Hematopoietic multipotent progenitor cell treated with erythropoietin and hydrocortisone succinate and interleukin-3 and kit ligand, for 17 days (in vitro differentiated cells): ENCODE data around the gene SMYD3.

Source experiments
- DNase-seq: peaks from one replicate; pipeline ENCODE4 v3.0.0-alpha.2; 2015; ENCODE audit warnings: low spot score

The SMYD3 gene

DNA sequence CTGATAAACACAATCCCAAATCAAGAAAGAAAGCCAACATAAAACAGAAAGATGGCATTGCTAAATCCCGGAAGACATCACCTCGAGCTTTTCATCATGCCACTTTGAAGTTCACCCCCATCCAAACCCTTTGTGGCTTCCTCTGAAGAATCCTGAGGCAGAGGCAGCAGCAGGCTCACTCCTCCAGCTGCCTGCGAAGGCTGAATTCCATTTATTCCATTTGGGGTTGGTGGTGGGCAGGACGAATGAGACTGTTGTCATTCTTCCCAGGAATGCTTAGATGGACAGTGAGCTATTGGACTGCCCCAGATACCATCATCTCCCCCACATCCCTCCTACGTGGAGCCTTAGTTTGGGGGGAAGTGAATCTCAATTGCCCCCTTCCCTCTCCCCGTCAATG is 437.5 kb downstream of the SMYD3 start:
- no peak for DNase-seq

DNA sequence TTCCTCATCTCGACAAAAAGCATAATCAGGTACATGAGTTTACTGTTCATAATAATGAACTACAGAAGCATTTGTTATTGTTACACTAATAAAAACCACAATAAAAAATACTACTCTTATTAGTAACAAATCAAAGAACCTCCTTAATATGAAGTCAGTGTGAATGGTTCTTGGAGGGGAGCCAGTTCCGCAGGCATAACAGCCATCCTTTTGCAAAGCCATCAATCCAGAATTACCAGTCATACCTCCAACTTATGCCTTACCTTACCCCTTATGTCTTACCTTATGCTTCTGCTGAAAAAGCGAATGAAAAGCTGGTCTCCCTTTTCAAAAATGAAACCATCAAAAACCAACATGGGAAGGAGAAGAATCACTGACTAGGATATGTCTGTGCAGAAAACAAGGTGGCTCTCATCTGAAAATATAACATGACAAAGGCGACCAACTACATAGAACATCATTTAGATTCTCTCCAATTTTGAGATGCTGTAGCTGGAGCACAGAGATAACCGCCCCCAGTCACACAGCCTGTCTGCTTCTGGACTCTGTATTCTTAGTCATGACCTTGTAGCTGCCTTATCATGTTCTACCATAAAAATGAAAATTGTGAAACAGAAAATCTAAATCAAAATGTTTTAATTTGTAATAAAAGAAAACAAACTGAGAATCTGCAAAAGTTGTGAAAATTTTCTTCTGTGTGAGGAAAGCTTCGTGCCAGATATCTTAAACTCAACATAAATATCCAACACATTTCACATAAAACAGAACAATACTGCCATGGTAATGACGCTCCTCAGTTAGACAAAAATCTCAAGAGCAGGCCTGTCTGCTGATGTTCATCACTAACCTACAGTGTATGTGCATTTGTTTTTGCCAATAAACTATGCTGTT is 438.2 kb downstream of the SMYD3 start:
- no peak for DNase-seq

DNA sequence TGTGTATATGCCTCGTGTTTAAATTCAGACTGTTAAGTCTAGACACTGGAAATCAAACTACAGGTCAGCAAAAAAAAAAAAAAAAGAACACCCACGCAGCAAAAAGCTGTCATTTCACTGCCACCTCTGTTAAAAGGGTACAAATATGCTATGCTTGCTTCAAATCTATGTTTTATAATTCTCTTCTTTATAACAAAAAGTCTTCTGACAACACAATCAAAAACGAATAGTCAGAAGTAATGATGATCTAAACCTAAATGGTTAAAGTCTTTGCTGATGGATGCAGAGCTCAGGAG is 438.9 kb downstream of the SMYD3 start:
- no peak for DNase-seq

DNA sequence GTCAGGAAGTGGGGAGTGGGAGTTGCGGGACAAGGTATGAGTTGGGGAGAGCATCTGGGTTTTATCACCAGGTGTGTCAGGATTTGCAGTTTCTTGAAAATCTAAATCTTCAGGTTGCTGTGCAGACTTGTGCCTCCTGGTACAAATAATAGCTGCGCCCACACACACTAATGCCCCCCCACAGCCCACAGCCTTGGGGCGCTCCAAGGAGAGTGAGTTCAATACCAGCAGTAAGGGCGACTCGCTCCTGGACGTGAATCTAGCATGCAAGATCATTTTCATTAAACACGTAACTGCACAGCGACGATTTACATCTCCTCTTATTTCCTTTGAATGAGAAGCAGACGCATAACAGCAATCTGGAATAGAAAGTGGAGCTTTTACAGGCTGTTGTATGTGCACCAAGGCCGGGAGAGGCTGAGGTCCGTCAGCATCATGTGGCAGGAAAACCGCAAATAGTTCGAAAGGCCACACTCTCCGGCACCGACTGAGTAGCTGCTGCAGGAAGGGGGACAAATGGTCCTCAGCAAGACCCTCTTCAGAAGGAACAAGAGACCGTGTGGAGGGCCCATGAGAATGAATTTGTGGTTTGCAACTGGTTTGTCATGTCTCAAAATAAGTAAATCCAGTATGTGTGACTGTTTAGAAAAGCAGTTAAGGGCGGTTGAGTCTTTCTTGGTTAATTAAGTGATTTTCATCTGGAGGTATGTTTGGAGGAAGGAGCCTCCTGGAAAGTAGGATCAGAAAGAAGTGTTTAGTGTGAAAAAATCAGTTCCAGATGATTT is 439.5 kb downstream of the SMYD3 start:
- no peak for DNase-seq

DNA sequence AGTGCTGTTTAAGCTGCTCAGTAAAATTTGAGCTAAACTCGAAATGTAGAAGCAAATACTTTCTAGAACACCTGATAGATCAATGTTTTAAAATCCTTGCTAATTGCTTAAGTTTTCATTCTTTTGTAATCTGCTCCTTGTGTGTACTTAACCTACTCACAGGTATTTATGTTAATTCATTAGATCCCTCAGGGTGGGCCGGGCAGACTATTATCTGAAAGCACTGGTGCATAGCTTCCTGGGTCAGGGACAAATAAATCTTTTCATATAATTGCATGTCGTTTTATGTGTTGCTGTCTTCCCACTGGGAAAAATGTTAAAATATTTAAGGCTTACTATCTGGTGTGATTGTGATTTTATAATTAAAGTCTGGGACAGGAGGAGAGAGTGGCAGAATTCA is 440.5 kb downstream of the SMYD3 start:
- no peak for DNase-seq

DNA sequence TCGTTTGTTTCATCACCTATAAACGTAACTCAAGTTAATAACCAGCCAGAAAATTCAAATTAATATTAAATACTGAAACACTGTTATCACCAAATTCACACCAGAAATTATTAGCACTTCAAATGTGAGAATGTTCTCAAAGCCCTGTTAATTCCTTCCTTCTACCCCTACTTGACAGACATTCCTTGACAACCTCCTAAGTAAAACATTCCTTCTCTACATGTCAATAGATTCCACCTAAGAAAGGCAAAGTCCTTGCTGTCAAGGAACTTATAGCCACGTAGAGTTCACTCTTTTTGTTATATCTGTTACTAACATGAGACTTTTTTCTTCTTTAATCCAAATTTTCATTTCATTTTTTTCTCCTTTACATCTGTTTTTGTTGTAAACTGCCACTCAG is 441.5 kb downstream of the SMYD3 start:
- DNase-seq, result no peak

- DNase-seq, result no peak
Measured at GRCh38 chr1:246064891-246065290, 442.2 kb downstream of the SMYD3 start.

DNA sequence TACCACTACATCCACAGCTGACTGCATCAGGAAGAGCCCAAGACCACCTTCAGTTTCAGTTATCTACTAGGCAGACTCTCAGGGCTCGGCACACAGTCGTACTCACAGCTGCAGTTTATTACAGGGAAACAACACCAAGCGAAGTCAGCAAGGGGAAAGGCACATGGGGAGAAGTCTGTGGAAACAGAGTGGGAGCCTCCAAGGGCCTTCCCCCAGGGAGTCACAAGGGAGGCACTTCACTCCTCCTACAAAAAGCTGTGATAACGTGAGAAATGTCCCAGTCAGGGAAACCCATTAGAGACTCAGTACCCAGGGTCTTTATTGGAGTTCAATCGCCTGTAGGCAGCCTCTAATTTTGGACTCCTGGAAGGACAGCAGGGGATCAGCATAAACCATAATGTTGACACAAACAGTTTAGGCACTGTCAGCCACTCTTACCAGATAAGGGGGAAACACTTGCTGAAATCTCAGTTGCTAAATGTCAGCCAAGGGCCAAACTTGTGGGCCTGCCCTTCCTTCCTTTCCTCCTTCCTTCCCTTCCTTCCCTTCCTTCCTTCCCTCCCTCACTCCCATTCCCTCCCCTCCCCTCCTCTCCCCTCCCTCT is 444.0 kb downstream of the SMYD3 start:
- DNase-seq, result no peak

DNA sequence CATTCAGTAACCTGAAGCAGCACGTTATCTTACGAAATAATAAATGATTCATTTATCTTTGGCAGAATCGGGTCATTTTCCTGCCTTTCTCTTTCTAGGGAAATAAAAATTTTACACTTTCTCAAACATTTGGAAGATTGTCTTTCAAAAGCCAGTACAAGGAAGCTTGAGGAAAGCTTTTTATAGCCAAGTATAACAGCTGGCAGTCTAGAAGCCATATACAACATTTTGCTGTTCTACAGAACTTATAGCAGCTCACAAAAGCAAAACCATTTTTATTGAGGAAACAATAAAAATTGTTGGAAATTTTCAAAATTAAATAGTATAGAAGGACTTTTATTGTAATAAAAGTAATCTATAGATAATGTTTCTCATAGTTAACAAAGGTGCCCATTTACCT is 448.6 kb downstream of the SMYD3 start:
- DNase-seq, result no peak

DNA sequence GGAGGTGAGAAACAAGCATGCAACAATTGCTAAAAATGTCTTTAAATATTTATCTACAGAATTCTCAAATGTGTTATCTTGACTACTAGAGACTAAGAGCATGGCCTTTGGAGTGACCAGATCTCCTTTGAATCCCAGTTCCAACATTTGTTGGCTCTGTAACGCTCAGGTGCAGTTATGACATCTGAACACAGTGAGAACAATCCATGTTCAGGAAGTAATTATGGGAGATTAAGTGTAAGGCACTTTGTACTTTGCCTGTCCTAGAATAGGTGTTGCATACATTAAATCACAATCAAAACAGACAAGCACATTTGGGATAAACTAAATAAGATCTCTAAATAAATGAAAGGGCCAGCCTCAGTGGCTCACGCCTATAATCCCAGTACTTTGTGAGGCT is 454.5 kb downstream of the SMYD3 start:
- no peak for DNase-seq

DNA sequence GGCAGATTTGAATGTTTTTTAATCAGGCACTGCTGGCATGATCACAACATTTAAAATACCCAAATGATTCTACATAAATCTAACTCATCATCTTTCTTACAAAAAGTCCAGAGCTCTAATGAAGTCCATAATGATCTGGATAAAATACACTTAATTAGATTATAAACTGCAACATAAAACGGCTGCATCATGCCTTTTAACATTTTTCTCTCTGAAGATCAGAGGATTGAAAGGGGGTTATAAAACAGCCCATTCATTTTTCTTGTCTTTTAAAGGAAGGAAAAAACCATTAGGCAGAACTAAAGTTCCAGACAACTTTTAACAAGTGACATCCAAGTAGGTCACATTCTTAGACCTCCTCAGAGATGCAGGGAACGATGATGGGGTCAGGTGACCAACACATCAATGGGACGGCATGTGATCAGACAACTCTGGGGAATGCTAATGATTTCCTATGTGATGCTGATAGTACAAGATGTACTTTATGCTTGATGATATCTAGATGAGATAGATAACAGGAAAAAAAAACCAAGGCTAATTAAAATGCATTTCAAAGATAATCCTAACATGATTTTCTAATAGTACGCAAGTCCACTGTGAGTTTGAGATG is 455.1 kb downstream of the SMYD3 start:
- DNase-seq, result no peak

DNA sequence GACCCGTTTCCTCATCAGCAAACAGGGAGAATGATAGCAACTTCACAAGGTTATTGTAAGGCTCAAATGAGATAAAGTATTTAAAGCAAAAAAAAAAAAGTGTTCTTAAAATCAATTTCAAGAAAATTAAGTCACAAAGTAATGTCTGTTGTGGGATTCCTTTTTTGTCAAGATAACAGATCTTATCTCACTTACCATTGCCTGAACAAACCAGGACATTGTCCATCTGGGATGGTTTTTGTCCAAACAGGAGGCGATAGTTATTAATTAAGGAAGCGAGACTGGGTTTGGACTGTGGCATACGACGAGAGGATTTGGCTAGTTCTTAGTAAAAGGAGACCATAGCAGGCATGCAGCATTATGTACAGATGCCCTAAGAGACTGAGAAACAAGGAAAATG is 458.4 kb downstream of the SMYD3 start:
- no peak for DNase-seq

- no peak for DNase-seq
Measured at GRCh38 chr1:246043556-246043955, 463.5 kb downstream of the SMYD3 start.

- no peak for DNase-seq
Measured at GRCh38 chr1:246041360-246041759, 465.7 kb downstream of the SMYD3 start.

DNA sequence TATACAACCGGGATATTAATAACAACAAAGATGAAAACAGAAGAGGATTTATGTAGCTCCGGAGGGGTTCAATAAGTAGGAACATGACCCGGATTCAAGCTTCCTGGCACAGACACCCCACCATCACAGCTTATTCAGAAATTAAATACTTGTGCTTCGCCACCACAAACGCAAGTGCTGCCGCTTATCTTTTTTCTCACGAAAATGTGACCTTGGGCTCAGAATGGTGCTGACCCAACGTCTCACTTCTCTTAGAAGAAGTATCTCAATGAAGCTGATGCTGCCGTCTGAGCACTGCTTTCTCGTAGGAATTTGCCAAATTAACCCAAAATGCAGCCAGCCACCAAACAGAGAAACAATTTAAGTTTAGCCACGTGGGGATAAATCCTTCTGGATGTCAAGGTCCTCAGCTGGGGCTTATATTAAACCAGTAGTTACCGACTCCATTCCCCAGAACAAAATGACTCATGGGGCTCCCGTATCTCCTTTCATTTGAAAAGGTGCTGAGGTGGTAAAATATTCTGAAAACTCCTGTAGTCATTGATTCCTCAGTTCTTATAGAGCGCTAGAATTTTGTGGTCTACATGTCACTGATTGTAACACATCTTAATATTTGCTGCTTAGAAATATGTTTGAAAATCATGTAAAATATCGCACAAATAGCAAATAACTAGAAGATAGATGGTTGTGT is 466.7 kb downstream of the SMYD3 start:
- DNase-seq, result no peak

- DNase-seq, result no peak
Measured at GRCh38 chr1:246039584-246039983, 467.5 kb downstream of the SMYD3 start.

DNA sequence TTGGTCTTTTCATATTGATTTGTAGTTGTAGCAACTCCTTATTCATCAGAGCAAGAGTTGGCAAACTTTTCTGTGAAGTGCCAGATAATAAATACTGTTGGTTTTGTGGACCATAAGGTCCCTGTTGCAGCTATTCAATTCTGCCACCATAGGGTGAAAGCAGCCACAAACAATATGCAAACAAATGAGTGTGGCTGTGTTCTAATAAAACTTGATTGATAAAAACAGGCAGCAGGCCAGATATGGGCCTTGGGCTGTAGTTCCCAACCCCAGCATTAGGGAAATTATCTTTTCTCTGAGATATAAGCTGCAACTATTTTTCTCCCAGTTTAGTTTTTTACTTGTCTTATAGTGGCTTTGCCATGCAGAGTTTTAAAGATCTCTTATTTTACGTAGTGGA is 469.2 kb downstream of the SMYD3 start:
- DNase-seq, result no peak

DNA sequence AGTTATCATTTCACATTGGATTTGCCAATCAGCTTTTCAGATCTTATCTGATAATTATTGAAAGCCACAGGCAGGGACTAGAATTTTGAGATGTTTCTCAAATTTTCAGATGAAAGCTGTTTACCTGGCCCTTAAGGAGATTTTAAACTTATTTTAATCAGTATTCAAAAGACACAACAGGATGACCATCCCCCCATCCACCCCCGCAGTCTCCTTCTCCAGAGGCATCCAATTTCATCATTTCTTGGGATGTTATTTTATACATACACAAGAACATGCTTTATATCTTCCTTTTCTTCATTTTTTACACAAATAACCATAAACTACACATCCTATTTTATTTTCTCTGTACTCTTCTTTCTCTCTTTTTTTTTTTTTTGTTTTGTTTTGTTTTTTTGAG is 470.9 kb downstream of the SMYD3 start:
- no peak for DNase-seq

DNA sequence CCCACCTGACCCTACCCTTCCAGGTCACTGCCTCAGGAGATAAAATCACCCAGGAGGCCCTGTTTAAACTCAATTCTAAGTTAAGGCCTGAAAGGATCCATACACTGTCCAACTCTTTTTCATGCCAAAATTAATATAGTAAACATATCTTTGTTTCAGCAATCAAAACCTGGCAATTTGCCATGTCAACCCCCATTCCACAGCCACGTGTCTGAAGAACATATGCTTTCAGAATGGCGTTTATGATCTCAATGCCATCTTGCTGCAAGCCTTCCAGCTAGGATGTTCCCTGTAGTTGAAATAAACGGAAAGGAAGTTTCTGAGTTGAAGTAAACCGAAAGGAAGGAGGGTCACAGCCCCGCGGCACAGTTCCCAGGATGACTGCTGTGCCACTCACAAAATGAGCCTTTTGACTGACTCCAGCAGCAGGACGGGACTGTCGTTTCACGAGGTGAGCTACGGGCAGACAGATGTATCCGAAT is 472.0 kb downstream of the SMYD3 start:
- no peak for DNase-seq

DNA sequence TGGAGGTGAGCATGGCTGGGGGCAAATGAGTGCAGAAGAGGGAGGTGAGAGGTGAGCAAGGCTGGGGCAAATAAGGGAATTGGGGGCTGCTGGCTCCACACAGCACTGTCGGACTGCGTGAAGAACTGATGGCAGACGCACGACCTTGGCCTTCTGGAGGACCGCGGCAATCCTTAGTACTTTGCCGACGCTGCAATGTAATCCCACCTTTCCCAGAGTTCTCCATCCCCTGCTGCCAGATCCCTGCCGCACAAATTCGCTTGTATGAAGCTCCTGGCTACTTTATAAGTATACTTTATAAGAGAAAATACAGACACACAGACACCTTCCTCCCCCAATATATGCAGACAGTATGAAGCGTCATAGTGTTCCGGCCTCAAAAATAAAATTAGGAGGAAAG is 472.4 kb downstream of the SMYD3 start:
- DNase-seq, result no peak

DNA sequence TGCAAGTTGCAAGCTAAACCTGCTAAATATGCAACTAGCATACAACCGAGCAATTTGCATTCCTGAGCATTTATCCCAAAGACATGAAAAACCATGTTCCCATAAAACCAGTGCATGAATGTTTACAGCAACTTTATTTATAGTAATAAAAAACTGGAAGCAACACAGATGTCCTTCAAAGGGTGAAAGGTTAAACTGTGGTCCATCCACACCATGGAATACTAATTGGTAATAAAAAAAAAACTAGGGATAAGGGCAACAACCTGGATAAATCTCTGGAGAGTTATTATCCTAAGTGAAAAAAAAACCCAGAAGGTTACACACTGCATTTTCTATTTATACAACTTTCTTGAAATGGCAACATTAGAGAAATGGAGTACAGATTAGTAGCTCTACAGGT is 474.1 kb downstream of the SMYD3 start:
- no peak for DNase-seq

DNA sequence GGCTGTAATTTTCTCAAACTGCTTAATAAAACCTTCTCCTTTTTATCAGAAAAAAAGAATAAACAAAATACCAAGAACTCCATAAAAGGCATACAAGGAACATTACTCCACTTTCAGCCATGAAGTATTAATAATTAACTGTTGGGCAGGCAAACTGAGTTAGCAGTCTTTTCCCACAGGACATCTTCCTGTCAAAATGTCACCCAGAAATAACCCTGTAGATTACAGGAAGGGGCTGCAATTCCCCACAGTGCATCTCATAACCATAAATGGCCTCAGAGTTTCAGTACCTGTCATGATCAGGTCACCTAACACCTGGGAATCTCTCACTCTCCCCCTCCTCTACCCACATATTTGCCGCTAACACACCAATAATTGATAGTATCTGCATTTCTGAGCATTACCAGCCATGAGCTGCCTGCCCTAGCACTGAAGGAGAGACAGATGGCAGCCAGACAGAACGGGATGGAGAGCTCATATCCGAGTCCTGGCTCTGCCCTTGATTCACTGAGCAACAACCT is 475.0 kb downstream of the SMYD3 start:
- DNase-seq, result no peak
